MM.1S (cell line): ENCODE results near the gene PASK.

Experiments used
- DNase-seq: peaks from one replicate; pipeline ENCODE4 v3.0.0-alpha.2; 2015
- H2AFZ ChIP-seq: fragments of 300-600 bp; sonication (generic); 2 replicates; pipeline ENCODE4 v1.6.0; 2016; ENCODE audit warnings: antibody characterized with exemption, low read length
- H3F3A ChIP-seq: fragments of 300-600 bp; sonication (generic); 2 replicates; pipeline ENCODE4 v1.6.1; 2016; ENCODE audit warnings: mild to moderate bottlenecking, antibody characterized with exemption, low read length, moderate library complexity, mixed read lengths; ENCODE audit not compliant: insufficient read depth
- H3K27ac ChIP-seq: fragments of 300-600 bp; sonication (generic); 2 replicates; pipeline ENCODE4 v1.5.1; 2016; ENCODE audit warnings: mild to moderate bottlenecking, low read length
- H3K27me3 ChIP-seq: fragments of 300-600 bp; sonication (generic); replicated peaks from 2 replicates; pipeline ENCODE4 v1.6.0; 2016; ENCODE audit warnings: low read length; ENCODE audit not compliant: insufficient read depth
- H3K36me3 ChIP-seq: fragments of 300-600 bp; sonication (generic); replicated peaks from 2 replicates; pipeline ENCODE4 v1.6.1; 2016; ENCODE audit warnings: mild to moderate bottlenecking, low read length, mixed read lengths; ENCODE audit not compliant: insufficient read depth
- H3K4me1 ChIP-seq: fragments of 300-600 bp; sonication (generic); 2 replicates; pipeline ENCODE4 v1.6.1; 2016; ENCODE audit warnings: low read length, mixed read lengths
- H3K4me2 ChIP-seq: fragments of 300-600 bp; sonication (generic); 2 replicates; pipeline ENCODE4 v1.6.0; 2016; ENCODE audit warnings: low read depth, low read length
- H3K4me3 ChIP-seq: fragments of 300-600 bp; sonication (generic); 2 replicates; pipeline ENCODE4 v1.5.1; 2016; ENCODE audit warnings: low read length, mixed read lengths
- H3K79me2 ChIP-seq: fragments of 300-600 bp; sonication (generic); 2 replicates; pipeline ENCODE4 v1.6.1; 2016; ENCODE audit warnings: mixed run types, low read length, mixed read lengths
- H3K9ac ChIP-seq: fragments of 300-600 bp; sonication (generic); 2 replicates; pipeline ENCODE4 v1.6.1; 2016; ENCODE audit warnings: low read length, mixed read lengths
- H3K9me2 ChIP-seq: fragments of 300-600 bp; sonication (generic); replicated peaks from 2 replicates; pipeline ENCODE4 v1.6.1; 2016; ENCODE audit warnings: mild to moderate bottlenecking, low read length, mixed read lengths; ENCODE audit not compliant: insufficient read depth
- H3K9me3 ChIP-seq: fragments of 300-600 bp; sonication (generic); replicated peaks from 2 replicates; pipeline ENCODE4 v1.6.1; 2016; ENCODE audit warnings: mild to moderate bottlenecking, low read length, mixed read lengths; ENCODE audit not compliant: insufficient read depth
- H4K20me1 ChIP-seq: fragments of 300-600 bp; sonication (generic); 2 replicates; pipeline ENCODE4 v1.6.1; 2016; ENCODE audit warnings: mild to moderate bottlenecking, low read length, moderate library complexity, mixed read lengths; ENCODE audit not compliant: insufficient read depth
- EZH2 ChIP-seq: fragments of 300-600 bp; sonication (generic); optimal IDR thresholded peaks from 2 replicates; pipeline ENCODE3; 2017; ENCODE audit warnings: low read depth, mild to moderate bottlenecking, antibody characterized with exemption, low read length, mixed read lengths
- EZH2phosphoT487 ChIP-seq: fragments of 300-600 bp; sonication (generic); IDR thresholded peaks from 2 replicates; pipeline ENCODE4 v1.6.1; 2018; ENCODE audit warnings: antibody characterized with exemption, low read length
- TF ChIP-seq, protein P1 (sequence below): fragments of 300-600 bp; sonication (generic); IDR thresholded peaks from 2 replicates; pipeline ENCODE4 v1.5.1; 2016; ENCODE audit warnings: antibody characterized with exemption, low read length, mixed read lengths

The PASK gene

DNA sequence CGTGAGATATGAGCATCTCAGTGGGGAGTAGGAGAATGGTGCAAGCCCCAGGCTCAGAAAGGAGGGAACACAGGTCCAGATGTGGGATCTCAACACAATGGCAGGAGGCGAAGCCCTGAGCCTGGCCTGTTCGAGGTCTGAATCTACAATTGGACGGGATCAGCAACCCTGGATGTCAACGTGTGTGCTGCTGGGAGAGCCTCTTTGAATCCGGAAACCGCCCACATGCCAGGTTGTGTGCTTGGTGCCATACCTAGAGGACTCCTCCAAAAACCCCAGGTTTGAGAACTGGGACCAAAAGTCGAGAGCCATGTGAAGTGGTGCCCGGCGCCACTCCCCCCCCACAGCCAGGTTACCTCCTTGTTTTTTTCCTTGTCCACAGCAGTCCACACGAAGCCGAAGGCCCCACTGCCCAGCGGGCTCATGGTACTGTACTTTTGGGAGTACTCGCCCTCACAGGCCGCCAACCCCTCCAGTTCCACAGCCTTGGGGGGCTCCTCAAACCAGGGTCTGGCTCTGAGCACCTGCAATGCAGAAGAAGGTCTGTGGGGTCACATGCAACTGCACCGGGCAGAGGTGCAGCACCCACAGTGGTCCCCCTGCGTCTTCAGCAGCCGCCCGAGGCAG, 26.8 kb downstream of the PASK start:
- H3K9ac ChIP-seq, result no peak overlapping the region
- no peak for DNase-seq
- H3K36me3 ChIP-seq, result no peaks in the 10 kb centered on the region
- no peak overlapping the region for H2AFZ ChIP-seq
- H3K4me1 ChIP-seq, result no peaks in the 10 kb centered on the region
- H3K27ac ChIP-seq, result no peak overlapping the region
- H3K79me2 ChIP-seq, result no peaks in the 10 kb centered on the region
- no peaks in the 10 kb centered on the region for H3K27me3 ChIP-seq
- no peaks in the 10 kb centered on the region for H3K9me3 ChIP-seq
- no peaks in the 10 kb centered on the region for H3F3A ChIP-seq
- no peak overlapping the region for H3K4me2 ChIP-seq
- H4K20me1 ChIP-seq, result no peaks in the 10 kb centered on the region
- TF ChIP-seq EZH2phosphoT487, result no peak
- TF ChIP-seq, protein P1, sequence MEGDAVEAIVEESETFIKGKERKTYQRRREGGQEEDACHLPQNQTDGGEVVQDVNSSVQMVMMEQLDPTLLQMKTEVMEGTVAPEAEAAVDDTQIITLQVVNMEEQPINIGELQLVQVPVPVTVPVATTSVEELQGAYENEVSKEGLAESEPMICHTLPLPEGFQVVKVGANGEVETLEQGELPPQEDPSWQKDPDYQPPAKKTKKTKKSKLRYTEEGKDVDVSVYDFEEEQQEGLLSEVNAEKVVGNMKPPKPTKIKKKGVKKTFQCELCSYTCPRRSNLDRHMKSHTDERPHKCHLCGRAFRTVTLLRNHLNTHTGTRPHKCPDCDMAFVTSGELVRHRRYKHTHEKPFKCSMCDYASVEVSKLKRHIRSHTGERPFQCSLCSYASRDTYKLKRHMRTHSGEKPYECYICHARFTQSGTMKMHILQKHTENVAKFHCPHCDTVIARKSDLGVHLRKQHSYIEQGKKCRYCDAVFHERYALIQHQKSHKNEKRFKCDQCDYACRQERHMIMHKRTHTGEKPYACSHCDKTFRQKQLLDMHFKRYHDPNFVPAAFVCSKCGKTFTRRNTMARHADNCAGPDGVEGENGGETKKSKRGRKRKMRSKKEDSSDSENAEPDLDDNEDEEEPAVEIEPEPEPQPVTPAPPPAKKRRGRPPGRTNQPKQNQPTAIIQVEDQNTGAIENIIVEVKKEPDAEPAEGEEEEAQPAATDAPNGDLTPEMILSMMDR, result no peak
- TF ChIP-seq EZH2, result no peak
- H3K9me2 ChIP-seq, result no peaks in the 10 kb centered on the region
- H3K4me3 ChIP-seq, result no peak overlapping the region

DNA sequence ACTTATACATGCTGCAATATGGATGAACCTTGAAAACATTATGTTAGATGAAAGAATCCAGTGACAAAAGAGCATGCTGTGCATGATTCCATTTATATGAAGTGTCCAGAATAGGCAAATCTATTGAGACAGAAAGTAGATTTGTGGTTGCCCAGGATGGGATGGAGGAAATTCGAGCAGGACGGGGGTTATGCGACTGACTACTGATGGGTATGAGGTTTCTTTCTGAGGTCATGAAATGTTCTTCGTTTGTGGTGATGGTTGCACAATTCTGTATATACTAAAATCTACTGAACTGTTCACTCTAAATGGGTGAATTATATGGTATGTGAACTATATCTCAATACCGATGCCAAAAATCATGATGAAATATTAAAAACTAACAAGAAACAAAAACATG, 28.3 kb downstream of the PASK start:
- H3K27ac ChIP-seq, result no peak overlapping the region
- no peaks in the 10 kb centered on the region for H3K36me3 ChIP-seq
- no peak for DNase-seq
- no peaks in the 10 kb centered on the region for H4K20me1 ChIP-seq
- no peaks in the 10 kb centered on the region for H3K9me2 ChIP-seq
- no peaks in the 10 kb centered on the region for H3K4me1 ChIP-seq
- no peak overlapping the region for H3K9ac ChIP-seq
- H3K4me3 ChIP-seq, result no peak overlapping the region
- H3K79me2 ChIP-seq, result no peaks in the 10 kb centered on the region
- H3K27me3 ChIP-seq, result no peaks in the 10 kb centered on the region
- no peak overlapping the region for H2AFZ ChIP-seq
- no peaks in the 10 kb centered on the region for H3F3A ChIP-seq
- TF ChIP-seq, protein P1, result no peak
- TF ChIP-seq EZH2phosphoT487 (no peak), EZH2 (no peak)
- H3K4me2 ChIP-seq, result no peak overlapping the region
- no peaks in the 10 kb centered on the region for H3K9me3 ChIP-seq

DNA sequence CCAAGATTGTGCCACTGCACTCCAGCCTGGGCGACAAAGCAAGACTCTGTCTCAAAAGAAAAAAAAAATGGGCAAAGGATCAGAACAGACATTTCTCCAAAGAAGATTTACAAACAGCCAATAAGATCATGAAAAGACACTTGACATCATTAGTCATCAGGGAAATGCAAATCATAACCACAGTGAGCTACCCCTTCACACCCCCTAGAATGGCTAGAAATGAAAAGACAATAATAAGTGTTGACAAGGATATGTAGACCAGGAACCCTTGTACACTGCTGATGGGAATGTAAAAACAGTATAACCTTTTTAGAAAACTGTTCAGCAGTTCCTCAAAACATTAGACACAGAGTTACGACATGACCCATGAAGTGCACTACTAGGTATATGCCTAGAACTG, 28.8 kb downstream of the PASK start:
- no peak for DNase-seq
- TF ChIP-seq EZH2, result no peak
- no peak for TF ChIP-seq EZH2phosphoT487
- no peak overlapping the region for H3K4me3 ChIP-seq
- H3K79me2 ChIP-seq, result no peaks in the 10 kb centered on the region
- H4K20me1 ChIP-seq, result no peaks in the 10 kb centered on the region
- no peaks in the 10 kb centered on the region for H3K9me2 ChIP-seq
- H3K9me3 ChIP-seq, result no peaks in the 10 kb centered on the region
- H3K36me3 ChIP-seq, result no peaks in the 10 kb centered on the region
- no peak overlapping the region for H3K9ac ChIP-seq
- no peak overlapping the region for H2AFZ ChIP-seq
- no peak overlapping the region for H3K27ac ChIP-seq
- no peaks in the 10 kb centered on the region for H3K4me1 ChIP-seq
- no peak overlapping the region for H3K4me2 ChIP-seq
- H3K27me3 ChIP-seq, result no peaks in the 10 kb centered on the region
- H3F3A ChIP-seq, result no peaks in the 10 kb centered on the region

DNA sequence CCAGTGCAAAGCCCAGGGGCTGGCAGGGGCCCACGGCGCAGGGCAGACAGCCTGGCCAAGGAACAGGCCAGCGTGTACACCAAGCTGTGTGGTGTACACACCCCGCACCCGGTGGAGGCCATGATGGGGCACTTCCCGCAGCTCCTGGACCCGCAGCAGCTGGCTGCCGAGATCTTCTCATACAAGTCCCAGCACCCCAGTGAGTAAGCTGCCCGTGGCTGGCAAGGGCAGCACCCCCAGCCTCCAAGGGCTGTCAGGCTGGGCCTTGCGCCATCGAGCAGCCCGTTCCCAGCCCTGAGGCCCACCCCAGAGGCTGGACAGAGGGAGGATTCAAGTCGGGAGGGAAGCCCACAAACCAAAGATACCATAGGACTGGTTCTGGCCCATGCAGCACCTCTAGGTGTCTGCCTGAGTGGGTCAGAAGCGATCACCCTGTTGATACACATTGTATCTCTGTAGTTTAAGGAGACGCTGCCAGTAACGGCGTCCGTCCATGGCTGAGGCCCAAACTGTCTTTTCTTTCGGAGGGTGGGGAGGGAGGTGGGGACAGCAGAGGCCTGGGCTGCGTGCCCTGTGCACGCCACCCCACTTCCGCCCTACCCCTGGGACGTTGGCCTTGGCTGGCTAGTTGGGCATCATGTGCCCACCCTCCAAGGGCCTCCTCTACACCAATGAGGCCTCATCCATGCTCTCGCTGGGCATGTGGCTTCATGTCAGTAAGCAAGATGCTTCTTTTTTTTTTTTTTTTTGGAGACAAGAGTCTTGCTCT, 30.4 kb downstream of the PASK start:
- TF ChIP-seq EZH2, result no peak
- TF ChIP-seq EZH2phosphoT487, result no peak
- TF ChIP-seq, protein P1, result no peak
- Histone ChIP-seq H3K9ac (no peak overlapping the region), H3K79me2 (no peaks in the 10 kb centered on the region), H3K9me3 (no peaks in the 10 kb centered on the region), H3K4me2 (no peak overlapping the region), H3K27me3 (no peaks in the 10 kb centered on the region), H3K36me3 (no peaks in the 10 kb centered on the region), H3K4me3 (no peak overlapping the region), H3F3A (no peaks in the 10 kb centered on the region), H3K27ac (no peak overlapping the region), H2AFZ (no peak overlapping the region), H3K4me1 (no peaks in the 10 kb centered on the region), H4K20me1 (no peaks in the 10 kb centered on the region), H3K9me2 (no peaks in the 10 kb centered on the region)
- DNase-seq, result no peak
